NCI-H2171 (cell line): ENCODE data around the gene PRR13.
A peak's percentile ranks its signal among the peaks of the same experiment; 100 is the strongest.
"Not testable (repeated sequence)": the region's sequence is repeated elsewhere in the genome, so short reads cannot be mapped to it uniquely, and the experiment has no call there.

Experiments
- DNase-seq: peaks from one replicate; lab custom pipeline; 2025; lab: John Stamatoyannopoulos, UW

Gene PRR13

DNA sequence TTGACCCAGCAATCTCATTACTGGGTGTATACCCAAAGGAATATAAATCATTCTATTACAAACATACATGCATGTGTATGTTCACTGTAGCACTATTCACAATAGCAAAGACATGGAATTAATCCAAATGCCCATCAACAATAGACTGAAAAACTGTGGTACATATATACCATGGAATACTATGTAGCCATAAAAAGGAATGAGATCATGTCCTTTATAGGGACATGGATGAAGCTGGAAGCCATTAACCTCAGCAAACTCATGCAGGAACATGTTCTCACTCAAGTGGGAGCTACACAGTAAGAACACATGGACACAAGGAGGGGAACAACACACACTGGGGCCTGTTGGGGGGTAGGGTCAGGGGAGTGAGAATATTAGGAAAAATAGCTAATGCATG lies 2.0 kb upstream of the PRR13 start:
- not testable (repeated sequence) for DNase-seq

DNA sequence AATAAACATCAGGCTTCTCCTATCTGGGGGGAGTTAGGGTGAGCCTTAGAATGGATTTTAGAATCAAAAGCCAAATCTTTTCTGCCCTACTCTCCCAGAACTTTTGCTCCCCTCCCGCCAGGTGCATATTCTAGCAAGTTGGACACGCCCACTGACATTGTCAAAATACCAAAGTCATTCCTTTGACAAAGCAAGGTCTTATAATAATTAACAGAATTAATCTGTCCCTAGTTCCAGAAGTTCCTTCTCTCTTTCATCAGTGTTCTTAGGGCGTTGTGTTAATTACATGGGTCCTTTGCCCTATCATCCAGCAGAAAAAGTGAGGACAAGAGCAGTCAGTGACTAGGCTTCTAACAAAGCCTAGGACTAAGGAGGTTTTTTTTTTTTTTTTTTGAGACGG lies 2.4 kb downstream of the PRR13 start:
- DNase-seq, result no peak

DNA sequence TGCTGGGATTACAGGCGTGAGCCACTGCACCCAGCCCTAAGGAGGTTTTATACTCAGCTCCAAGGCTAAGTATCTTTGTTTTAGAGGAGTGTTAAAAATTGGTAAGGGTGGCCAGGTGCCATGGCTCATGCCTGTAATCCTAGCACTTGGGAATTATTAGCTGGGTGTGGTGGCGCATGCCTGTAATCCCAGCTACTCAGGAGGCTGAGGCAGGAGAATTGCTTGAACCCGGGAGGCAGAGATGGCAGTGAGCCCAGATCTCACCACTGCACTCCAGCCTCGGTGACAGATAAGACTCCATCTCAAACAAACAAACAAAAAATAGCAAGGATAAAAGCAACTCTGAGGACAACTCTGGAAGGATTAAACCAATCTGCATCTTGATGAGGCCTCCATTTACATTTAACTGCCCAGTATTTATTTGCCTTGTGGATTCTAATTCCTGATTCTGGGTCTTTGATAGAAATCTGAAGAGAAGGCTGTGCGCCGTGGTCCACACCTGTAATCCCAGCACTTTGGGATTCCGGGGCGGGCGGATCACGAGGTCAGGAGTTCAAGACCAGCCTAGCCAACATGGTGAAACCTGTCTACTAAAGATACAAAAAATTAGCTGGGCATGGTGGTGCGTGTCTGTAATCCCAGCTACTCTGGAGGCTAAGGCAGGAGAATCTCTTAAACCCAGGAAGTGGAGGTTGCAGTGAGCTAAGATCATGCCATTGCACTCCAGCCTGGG lies 3.2 kb downstream of the PRR13 start:
- not testable (repeated sequence) for DNase-seq

DNA sequence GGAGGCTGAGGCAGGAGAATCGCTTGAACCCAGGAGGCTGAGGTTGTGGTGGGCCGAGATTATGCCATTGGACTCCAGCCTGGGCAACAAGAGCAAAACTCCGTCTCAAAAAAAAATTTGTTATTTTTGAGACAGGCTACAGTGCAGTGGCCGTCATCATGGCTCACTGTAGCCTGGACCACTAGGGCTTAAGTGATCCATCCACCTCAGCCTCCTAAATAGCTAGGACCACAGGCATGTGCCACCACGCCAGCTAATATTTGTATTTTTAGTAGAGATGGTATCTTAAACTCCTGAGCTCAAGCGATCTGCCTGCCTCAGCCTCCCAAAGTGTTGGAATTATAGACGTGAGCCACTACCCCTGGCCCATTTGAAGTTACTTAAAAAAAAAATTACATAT lies 9.4 kb downstream of the PRR13 start:
- no peak for DNase-seq

DNA sequence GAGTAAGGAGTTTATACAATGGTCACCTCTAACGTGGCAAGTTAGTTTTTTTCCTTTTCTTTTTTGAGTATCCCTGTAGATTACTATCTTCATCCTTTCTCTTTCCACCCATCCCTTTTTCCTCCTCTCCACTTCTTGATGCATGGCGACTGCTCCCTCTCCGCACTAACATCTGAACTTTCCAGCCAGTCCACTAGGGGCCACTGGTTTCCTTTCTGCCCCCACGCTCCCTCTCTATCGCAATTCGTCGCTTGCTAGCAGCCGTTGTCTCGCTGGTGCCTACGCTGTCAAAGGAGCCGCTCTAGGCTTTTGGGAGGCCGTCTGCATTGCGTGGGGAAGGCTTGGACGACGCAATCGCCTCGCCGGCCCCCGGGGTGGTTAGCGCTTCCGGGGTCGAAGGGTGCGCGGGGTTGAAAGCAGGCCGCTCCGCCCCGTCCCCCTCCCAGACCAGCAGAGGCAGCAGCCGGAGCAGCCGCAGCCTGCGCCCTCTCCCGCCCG lies 10.2 kb downstream of the PRR13 start, which contains the start of gene PCBP2:
Gene PCBP2 (plus strand): TSS at position 442 of the 498 bp plus-strand sequence. CDS start 2,699 bp downstream, outside the sequence.
- DNase-seq, result peak; percentile 98

DNA sequence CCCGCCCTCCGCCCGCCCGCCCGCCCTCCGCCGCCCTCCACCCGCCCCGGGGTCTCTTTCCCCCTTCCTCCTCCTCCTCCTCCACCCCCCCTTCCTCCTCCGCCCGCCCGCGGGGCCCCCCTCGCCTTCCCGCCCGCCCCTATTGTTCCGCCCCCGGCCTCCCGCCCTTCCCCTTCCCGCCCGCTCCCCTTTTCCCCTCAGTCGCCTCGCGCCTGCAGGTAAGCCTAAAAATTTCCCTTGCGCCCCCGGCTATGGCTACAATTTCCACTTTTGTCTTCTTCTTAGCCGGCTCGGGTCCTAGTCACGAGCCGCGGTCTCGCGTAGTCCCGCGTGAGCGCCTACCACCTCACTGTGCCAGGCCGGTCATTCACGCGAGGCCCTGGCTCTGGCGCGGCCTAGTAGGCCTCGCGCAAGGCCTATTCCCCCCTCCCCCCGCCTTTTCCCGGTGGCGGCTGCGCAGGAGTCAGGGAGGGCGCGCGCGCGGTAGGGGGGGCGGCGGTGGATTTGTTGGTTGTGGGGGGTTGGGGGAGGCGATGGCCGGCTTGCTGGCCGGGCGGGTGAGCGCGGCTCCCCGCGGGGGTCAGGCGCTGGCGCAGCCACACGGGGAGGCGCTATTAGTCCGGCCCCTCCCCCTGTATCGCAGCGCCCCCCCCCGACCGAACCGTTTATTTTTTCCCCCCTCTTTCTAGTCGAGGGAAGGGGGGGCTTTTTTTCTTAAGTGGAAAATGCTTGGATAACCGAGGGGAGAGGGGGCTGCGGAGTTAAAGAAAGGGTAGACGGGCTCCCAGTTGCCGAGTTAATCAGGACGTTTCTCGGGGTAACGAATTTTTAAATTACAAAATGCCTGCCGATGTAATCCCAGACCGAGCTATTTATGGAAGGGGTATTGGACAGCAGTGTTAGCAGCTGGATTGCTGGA lies 10.9 kb downstream of the PRR13 start:
- DNase-seq, result peak; percentile 63

DNA sequence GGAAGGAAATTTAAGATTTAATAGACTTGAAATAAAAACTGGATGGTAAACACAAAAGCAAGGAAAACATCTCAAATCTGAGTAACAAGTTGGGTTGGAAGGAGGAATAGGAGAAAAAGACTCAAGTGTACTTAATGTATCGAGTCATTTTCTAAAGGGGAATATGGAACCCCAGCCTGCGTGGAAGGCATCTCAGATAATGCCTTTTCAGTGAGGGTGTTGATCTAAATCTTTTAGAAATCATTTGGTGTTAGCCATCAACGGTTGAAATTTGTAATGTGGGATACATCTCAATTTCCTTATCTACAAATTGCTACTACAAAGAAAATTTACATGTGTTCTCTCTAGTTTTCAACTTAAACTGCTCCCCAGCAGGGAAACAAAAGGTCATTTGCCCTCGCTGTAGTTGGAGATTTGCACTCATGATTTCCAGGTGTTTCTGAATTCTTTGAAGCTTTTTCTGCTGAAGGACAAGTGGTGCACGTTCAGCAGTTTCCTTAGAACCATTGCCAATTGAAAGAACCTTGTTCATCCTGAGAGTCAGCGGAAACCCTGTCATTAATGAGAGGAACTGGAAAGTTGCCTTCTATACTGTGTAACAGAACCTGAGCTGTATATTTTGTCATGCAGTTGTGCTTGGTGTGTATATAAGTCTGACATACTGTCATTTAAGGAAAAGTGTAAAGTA lies 12.6 kb downstream of the PRR13 start:
- DNase-seq, result no peak

DNA sequence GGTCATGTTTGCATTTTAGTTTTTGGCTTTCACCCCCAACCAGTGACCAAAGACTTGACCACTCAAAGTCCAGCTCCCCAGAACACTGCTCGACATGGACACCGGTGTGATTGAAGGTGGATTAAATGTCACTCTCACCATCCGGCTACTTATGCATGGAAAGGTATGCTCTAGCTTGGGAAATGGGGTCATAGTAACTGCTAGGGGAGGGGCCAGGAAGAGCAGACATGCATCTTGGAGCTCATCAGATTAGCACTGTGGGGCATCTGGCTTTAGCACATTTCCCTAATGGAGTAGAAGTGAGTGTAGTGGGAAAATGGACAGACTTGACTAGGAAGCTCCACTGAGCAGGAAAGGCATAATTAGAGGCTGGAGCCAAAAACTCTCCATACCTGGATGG lies 13.2 kb downstream of the PRR13 start:
- DNase-seq, result no peak

DNA sequence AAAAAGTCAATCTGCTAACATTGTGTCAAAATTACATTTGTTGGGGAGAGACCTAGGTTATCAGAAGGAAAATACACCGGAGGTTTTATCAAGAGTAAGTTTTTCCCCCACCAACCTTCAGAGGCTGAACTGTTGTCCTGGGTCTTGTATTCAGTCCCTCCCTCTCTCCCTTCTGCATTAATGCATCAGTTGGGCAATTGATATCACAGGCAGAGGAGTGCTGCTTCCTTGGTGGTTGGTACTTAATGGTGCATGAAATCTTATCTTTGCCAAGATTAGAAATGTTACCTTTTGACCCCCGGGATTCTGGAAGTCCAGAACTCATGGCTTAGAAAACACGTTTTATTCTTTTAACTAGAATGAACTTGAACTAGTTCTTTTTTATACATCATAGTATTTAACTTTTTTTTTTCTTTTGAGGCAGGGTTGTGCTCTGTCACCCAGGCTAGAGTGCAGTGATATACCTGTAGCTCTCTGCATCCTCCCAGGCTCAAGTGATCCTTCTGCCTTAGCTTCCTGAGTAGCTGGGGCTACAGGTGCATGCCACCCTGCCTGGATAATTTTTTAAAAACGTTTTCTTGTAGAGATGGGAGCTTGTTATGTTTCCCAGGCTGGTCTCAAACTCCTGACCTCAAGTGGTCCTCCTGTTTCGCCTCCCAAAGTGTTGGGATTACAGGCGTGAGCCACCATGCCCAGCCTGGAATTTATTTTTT lies 15.3 kb downstream of the PRR13 start:
- no peak for DNase-seq

DNA sequence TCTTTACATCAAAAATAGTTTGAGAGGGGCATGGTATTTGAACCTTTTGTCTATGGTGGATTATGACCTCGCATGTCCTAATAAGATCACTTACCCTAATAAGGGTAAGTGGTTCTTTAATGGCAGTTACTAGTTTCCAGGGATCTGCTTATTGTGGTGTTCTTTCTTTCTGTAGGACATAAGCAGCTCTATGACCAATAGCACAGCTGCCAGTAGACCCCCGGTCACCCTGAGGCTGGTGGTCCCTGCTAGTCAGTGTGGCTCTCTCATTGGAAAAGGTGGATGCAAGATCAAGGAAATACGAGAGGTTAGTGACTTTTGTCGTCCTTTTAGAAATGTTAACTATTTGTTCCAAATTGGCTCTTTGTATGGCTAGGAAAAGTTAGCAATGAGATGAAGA lies 17.6 kb downstream of the PRR13 start:
- DNase-seq, result no peak

DNA sequence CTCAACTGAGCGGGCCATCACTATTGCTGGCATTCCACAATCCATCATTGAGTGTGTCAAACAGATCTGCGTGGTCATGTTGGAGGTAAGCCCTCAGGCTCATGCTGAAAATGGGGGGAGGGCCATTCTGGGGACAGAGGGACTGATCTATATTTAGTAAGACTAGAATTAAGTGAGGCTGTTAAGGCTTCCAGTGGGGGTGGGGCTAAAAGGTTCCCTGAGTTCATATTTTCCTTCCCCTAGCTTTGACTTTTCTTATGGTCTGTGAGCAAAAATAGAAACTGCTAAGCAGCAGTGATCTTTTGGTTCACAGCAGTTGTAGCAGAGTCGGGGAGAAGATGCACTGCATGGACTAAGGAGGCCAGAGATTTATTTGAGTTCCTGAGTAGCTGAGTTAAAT lies 19.5 kb downstream of the PRR13 start:
- no peak for DNase-seq

DNA sequence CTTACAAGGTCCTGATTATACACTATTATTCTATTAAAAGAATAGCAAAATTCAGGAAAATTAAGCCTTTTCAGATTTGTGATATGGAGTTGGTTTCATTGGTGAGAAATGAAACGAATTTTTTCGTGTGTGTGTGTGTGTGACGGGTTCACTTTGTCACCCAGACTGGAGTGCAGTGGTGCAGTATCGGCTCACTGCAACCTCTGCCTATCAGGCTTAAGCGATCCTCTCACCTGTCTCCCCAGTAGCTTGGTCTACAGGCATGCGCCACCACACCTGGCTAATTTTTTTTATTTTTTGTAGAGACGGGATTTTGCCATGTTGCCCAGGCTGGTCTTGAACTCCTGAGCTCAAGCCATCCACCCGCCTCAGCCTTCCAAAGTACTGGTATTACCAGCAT lies 20.1 kb downstream of the PRR13 start:
- no peak for DNase-seq

DNA sequence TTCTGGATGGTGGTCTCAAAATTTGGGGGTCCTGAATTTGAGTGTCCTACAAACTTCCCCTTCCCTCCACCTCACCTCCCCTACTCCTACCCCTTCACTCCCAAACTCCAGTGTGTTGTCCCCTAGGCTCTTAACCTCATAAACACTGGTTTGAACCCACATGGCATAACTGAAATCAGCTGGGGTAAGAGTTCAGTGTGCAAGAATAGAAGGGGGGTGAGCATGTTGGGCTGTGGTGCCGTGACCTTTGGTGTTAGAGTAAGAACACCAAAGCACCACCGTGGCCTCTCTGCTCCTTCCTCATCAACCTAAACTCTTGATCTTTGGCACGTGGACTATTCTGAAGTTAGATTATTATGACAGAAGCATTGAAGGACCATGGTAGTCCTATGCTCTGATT lies 21.4 kb downstream of the PRR13 start:
- no peak for DNase-seq

DNA sequence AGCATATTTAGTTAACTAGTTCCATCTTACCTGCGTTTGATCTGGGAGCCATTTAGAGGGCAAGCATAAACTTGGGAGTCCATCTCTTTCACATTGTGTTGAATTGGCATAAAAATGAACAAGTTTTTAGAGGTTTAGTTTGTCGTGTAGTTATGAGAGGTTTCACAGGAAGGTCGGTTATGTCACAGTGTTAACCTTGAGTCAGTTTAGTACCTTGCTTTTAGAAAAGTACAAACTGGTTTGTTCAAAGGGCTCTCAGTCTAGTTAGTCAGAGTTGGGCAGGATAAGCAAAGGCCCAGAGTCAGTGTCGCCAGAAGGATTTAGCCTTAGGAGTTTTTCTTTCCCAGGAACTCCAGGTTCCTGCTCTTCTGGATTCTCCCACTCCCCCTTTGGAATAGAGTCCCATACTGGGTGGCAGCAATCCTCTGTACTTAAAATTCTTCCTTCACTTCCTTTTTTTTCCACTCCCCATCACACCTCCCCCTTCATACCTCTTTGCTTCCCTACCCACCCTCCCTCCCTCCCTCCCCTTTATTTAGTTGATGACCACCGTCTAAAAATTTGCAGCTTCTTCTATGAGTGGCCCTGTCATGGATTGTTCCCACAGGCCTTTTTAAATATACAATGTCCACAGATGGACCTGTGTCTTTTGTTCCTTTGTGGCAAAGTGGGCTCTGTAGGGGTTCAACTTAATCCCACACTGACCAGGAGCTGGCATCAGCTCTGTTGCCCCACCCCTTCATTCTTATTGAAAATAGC lies 22.4 kb downstream of the PRR13 start:
- no peak for DNase-seq

DNA sequence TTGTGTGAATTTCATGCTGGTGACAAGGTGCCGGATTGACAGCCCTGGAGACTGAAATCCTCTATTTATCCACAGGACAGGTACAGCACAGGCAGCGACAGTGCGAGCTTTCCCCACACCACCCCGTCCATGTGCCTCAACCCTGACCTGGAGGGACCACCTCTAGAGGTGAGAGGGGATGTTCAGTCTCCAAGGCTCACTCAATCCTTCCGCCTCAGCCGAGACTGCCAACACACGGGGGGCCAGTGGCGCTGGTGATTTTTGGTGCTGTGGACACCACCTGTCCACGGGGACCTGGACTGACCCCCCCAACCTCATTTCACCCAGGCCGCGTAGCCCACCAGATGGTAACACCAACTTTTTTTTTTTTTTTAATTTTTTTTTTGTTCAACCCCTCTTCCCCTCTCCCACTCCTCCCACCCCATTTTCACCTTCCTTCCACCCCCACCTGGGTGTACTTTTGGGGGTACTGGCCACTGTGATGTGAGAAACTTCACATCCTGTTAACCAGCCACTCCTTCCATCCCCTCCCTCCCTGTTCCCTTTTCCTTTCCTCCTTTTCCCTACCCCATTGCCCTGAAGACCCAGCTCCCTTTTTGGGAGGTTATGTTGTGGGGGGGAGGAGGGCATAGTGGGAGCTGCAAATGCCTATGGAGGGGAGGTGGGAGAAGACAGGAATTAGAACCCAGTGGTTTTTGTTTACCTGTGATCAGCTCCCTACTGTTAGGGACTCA lies 23.3 kb downstream of the PRR13 start:
- DNase-seq, result no peak

DNA sequence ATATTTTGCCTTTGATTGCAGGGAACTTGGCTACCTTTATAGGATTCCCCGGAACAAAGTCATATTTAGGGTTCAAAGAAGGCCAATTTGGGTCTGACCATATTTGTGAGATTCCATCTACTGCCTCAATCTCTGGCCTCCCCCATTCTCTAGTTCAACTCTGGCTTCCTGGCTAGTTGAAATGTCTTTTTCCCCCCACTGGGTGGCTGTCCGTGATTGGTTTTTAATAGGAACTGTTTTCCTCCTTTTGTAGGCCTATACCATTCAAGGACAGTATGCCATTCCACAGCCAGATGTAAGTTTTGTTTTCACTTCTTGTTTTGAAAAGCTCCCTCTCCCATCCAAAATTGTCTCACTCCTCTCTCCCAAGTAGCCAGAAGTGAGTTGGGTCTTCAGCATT lies 24.1 kb downstream of the PRR13 start:
- no peak for DNase-seq

DNA sequence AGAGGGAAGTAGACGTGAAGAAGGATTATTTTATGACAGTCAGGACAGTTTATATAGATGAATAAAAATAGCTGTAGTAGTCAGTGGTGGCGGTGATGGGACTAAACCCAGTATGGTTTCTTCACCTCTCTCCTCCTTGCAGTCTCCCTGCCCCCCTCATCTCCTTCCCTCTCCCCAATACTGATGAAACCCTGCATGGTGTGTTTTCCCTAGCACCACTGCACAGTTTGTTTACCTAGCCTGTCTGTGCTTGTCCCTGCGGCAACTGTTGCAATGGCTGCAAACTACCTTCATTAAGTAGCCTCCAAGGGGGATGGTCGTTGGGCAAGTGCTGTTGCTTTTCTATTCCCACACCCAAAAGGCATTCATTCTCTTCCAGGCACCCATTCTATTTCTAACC lies 25.1 kb downstream of the PRR13 start:
- DNase-seq, result no peak

DNA sequence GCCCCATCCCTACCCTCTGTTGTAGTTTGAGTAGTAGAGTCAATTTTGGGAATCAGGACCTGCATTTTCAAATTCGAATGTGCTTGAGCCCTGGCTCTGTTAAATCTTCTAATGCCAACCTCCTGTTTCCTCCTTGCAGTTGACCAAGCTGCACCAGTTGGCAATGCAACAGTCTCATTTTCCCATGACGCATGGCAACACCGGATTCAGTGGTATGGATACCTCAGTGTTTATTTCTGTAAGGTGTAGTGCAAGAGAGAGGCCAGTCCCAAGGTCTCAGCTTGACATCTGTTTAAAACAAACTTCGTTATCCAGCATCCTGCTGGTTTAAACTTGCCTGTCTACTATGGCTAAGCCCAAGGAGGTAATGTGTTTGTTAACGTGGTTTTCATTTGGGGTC lies 25.5 kb downstream of the PRR13 start:
- no peak for DNase-seq

DNA sequence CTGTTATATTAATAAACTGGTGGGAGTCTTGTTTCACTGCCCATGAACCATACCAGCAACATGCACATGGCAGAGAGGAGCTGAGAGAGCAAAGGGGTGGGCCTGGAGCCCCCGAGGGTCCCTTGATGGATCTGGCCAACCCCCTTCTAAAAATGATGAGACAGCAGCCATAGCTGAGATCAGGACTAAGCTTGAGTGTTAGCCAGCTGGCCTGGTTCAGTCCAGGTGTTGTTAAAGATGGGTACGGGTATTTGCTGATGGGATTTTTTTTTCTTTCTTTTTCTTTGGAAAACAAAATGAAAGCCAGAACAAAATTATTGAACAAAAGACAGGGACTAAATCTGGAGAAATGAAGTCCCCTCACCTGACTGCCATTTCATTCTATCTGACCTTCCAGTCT lies 26.3 kb downstream of the PRR13 start:
- no peak for DNase-seq

DNA sequence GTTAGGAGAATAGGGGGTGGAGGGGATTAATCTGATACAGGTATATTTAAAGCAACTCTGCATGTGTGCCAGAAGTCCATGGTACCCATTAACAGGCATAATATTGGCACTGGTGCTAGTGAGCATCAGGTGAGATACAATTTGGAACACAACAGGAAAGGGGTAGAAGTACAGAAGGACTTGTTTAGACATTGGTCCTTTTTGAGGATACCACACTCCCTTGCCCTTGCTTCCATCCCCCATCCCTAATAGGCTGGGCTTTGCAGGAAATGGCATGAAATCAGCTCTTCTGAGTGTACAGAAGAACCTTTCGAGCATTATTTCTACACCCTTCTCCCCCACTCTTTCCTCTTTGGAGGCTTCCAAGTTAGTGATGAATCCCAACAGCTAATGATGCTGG lies 26.7 kb downstream of the PRR13 start:
- DNase-seq, result no peak
